ENCODE measurements around the gene TAOK1.
"Not testable (repeated sequence)": the region's sequence is repeated elsewhere in the genome, so short reads cannot be mapped to it uniquely, and the experiment has no call there.

The TAOK1 gene

DNA sequence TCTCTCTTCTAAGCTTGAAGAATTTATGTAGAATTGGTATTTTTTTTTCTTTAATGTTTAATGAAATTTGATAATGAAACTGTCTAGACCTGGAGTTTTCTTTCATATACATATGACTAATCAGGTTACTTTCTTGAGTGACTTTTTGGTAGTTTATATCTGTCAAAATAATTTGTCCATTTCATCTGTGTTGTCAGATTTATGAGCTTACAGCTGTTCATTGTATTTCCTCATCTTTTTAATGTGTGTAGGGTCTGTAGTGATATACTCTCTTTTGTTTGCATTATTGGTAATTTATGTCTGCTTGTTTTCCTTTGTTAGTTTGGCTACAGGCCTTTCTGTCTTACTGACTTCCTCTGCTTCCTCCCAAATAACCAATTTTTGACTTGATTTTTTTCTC, 55.7 kb downstream of the TAOK1 start:
- DNase-seq (ENCODE audit: low spot score): no peak

DNA sequence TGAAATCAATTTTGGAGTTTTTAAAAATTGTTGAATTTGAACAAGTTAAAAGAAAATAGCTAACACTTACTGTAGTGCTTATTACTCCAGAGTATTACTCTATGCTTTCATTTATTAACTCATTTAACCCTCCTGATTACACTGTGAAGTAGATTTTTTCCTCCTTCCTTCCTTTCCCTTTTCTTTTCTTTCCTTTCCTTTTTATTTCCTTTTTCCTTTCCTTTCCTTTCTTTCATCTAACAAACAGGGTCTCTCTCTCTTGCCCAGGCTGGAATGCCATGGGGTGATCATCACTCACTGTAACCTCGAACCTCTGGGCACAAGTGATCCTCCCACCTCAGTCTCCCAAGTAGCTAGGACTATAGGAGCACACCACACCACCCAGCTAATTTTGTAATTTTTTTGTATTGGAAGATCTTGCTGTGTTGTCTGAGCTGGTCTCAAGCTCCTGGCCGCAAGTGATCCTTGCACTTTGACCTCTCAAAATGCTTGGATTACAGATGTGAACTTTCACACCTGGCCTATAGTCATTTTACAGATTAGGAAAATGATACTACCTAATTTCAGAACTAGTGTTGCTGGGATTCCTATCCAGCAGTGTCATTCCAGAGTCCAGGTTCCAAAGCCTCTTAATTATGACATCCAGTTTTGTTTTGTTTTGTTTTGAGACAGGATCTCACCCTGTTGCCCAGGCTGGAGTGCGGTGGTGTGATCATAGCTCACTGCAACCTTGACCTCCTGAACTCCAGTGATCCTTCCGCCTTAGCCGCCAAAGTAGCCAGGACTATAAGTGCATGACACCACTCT, 59.9 kb downstream of the TAOK1 start:
- DNase-seq (ENCODE audit: low spot score): no peak

- DNase-seq (ENCODE audit: low spot score): no peak
These were observed 61.1 kb downstream of the TAOK1 start for GRCh38 chr17:29451121-29451742.

- DNase-seq (ENCODE audit: low spot score): no peak
These were observed 67.9 kb downstream of the TAOK1 start for GRCh38 chr17:29458066-29458465.

GRCh38 chr17:29461483-29462206, 71.5 kb downstream of the TAOK1 start:
- no peak for DNase-seq (ENCODE audit: low spot score)

DNA sequence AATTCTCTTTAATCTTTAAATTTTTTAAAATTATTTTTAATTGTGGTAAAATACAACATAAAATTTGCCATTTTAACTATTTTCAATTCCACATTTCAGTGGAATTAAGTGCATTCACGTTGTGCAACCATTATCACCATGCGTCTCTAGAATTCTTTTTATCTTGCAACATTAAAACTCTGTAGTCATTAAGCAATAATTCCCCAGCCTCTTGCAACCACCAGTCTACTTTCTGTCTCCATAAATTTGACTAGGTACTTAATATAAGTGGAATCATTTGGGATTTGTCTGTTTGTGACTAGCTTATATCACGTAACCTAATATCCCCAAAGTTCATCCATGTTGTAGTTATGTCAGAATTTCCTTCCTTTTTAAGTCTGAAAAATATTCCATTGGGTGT, 79.1 kb downstream of the TAOK1 start:
- no peak for DNase-seq (ENCODE audit: low spot score)

DNA sequence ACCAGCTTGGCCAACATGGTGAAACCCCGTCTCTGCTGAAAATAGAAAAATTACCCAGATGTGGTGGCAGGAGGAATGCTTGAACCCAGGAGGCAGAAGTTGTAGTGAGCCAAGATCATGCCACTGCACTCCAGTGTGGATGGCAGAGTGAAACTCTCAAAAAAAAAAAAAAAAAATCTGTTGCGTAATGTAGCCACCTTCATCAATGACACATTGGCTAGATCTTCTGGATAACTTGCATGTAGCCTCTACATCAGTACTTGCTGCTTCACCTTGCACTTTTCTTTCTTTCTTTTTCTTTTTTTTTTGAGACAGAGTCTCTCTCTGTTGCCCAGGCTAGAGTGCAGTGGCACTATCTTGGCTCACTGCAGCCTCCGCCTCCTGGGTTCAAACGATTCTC, 83.3 kb downstream of the TAOK1 start:
- not testable (repeated sequence) for DNase-seq (ENCODE audit: low spot score)

- DNase-seq (ENCODE audit: low spot score): no peak
These were observed 84.1 kb downstream of the TAOK1 start for GRCh38 chr17:29474297-29474696.

- DNase-seq (ENCODE audit: low spot score): no peak
These were observed 85.7 kb downstream of the TAOK1 start for GRCh38 chr17:29475891-29476290.

GRCh38 chr17:29480249-29480928, 90.2 kb downstream of the TAOK1 start:
- DNase-seq (ENCODE audit: low spot score): not testable (repeated sequence)

GRCh38 chr17:29483503-29483902, 93.3 kb downstream of the TAOK1 start:
- DNase-seq (ENCODE audit: low spot score): no peak

DNA sequence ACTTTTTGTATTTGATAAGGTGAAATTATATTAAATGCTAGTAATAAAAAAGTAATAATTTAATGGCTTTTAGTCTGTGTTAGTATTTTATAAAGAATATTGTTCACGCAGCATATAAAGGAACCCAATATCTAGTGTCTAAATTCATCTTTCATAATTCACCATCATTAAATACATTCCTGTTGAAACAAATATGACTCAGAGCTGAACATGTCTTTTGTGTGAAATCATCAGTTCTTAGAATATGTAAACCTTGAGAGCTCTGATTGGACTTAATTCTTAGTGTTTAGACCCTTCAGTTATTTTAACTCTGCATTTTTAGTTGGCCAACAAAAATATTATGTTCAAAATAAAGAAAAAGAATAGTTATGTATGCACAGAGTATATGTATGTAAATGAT, 104.8 kb downstream of the TAOK1 start:
- no peak for DNase-seq (ENCODE audit: low spot score)

GRCh38 chr17:29504711-29505110, 114.5 kb downstream of the TAOK1 start:
- DNase-seq (ENCODE audit: low spot score): no peak

- DNase-seq (ENCODE audit: low spot score): no peak
These were observed 115.7 kb downstream of the TAOK1 start for GRCh38 chr17:29505836-29506235.

DNA sequence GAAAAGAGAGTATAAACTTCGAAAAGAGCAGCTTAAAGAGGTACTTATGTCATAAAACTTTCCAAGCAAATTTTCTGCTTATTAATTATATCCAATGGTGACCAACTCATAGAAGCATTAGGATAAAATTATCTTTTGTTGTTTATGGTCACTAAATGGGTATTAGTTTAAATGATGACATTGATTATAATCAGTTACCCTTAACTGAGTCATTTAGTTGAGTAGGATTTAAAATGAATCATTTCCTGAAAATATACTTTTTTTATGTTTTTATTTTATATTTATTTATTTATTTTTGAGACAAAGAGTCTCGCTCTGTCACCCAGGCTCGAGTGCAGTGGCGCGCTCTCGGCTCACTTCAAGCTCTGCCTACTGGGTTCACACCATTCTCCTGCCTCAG, 120.8 kb downstream of the TAOK1 start:
- DNase-seq (ENCODE audit: low spot score): no peak

GRCh38 chr17:29514792-29515191, 124.6 kb downstream of the TAOK1 start:
- DNase-seq (ENCODE audit: low spot score): no peak

DNA sequence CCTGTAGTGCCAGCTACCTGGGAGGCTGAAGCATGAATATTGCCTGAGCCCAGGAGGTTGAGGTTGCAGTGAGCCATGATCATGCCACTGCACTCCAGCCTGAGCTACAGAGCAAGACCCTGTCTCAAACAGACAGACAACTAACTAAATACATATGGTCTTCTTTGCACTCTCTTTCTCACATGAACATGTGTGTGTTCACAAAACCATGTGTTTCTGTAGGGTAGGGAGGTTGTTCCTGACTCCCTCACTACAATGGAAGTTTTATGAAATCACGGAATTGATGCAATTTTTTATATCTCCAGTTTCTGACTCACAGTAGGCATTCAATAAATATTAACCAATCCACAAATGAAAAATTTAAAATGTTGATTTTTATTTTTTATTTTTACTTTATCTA, 128.2 kb downstream of the TAOK1 start:
- DNase-seq (ENCODE audit: low spot score): no peak

GRCh38 chr17:29524692-29525091, 134.5 kb downstream of the TAOK1 start:
- DNase-seq (ENCODE audit: low spot score): no peak

- DNase-seq (ENCODE audit: low spot score): no peak
These were observed 136.2 kb downstream of the TAOK1 start for GRCh38 chr17:29526322-29526721.

DNA sequence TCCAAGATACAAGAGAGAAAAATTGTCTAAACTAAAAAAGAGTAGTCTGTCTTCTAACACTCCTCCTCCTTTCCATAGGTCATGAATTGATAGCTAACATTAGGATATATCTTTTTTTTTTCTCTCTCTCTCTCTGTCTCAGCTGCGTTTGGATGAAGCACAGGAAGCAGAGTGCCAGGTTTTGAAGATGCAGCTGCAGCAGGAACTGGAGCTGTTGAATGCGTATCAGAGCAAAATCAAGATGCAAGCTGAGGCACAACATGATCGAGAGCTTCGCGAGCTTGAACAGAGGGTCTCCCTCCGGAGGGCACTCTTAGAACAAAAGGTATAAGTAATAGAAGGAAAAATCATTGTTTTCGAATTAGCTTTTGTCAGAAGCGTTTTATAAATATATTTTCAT, 143.8 kb downstream of the TAOK1 start:
- no peak for DNase-seq (ENCODE audit: low spot score)

DNA sequence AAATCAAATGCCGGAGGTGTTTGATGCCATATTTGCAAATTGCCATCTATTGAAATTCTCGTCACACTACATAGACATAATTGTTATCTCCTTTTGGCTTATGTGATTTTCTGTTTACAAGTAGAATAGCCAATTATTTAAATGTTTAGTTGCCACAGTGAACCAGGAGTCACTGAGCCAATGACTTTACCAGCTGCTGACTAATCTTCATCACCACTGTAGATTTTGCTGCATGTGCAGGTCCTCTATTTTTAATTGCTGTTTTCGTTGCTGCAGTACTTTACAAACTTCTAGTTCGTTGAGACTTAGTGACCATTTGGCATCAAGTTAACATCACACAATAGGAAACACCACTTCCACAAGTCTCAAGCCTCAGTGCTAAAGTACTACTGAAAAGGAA, 153.9 kb downstream of the TAOK1 start:
- no peak for DNase-seq (ENCODE audit: low spot score)

DNA sequence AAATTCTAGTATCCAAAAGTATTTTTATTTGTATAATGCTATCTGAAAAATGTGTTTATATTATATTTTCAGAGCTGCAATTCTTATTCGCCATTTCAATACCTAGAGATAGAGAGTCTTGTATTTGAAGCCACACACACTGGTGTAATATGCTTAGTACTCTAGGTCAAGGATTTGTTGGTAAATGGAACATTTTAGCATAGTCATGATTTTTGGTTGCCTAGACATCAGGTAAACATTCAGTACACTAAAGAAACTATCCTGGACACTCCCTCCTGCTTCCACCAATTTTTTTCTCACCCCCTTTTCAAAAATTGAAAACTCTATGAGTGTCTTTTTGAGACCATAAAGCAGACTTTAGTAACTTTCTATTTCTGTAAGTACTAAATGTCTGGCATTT, 155.9 kb downstream of the TAOK1 start:
- no peak for DNase-seq (ENCODE audit: low spot score)

DNA sequence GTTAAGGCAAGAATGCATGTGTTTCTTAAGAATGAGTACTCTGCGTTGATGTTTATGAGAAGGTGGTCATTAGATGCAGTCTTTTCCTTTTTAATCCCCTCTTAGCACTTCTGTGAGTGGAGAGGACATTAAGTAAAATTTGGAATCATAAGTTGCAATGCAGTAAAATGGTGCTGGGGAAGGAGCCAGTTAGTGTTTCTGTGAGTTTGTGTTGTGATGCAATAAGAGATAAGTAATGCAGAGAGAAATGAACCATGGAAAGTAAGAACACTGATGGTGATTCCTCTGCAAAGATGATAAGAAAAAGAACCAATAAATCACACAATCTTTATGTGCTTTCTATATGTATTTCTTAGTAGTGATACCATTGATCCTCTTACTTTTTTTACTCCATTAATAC, 156.7 kb downstream of the TAOK1 start:
- DNase-seq (ENCODE audit: low spot score): no peak

All from hematopoietic multipotent progenitor cell treated with erythropoietin and hydrocortisone succinate and interleukin-3 and kit ligand, for 17 days (in vitro differentiated cells).